ENCODE measurements around the gene FKBP5. TPM values are rescaled to one million over a fixed set of nuclear protein-coding genes. Genes with fewer than 3 reads are reported as not detected.

The FKBP5 gene
- total RNA-seq, 1 experiment from 2014 or later: 33.9 TPM

- Mint-ChIP-seq H3K27ac (no peak overlapping the region), H3K9me3 (peaks cover 4 to 5% of the 10 kb centered on the region in 2 experiments; a peak in 3 of 5 replicates)
- no peak overlapping the region for H4K91ac ChIP-seq (ENCODE audit: insufficient read length, low read depth, low read length)
Observed at GRCh38 chr6:35708585-35708984, 19.9 kb upstream of the FKBP5 start.

More at GRCh38 chr6:35708585-35708984, 19.9 kb upstream of the FKBP5 start:
- no peak overlapping the region for H3K27ac ChIP-seq (ENCODE audit: insufficient read length, low read depth, low read length)
- DNase-seq: no peak
- Mint-ChIP-seq H3K4me3 (no peak overlapping the region), H3K4me1 (peaks cover under 1 to 3% of the 10 kb centered on the region in 2 experiments; a peak in 2 of 4 replicates), H3K36me3 (ENCODE audit: insufficient read depth in 1 of 3, low read depth in 3 of 3) (peaks cover under 1 to 4% (median under 1%) of the 10 kb centered on the region in 3 experiments; a peak in 2 of 7 replicates), H3K27me3 (ENCODE audit: low read depth) (no peaks in the 10 kb centered on the region)
- H3K27me3 ChIP-seq (ENCODE audit: insufficient read depth, low read length): no peaks in the 10 kb centered on the region
- no peaks in the 10 kb centered on the region for H3K4me1 ChIP-seq (ENCODE audit: insufficient read depth, low read length)
- H2AK5ac ChIP-seq (ENCODE audit: insufficient read length, low read length): no peak overlapping the region
- no peaks in the 10 kb centered on the region for H3K79me1 ChIP-seq (ENCODE audit: insufficient read depth, low read depth, low read length, poor library complexity, severe bottlenecking)
- no peak overlapping the region for H2AFZ ChIP-seq (ENCODE audit: low read length)
- H3K56ac ChIP-seq (ENCODE audit: insufficient read length, low read depth, low read length): no peak overlapping the region
- H2BK5ac ChIP-seq (ENCODE audit: insufficient read length, low read length): no peak overlapping the region
- no peak overlapping the region for H2BK12ac ChIP-seq (ENCODE audit: insufficient read length, low read depth, low read length)
- no peak overlapping the region for H2BK15ac ChIP-seq (ENCODE audit: low read depth, low read length)
- no peak overlapping the region for H3K14ac ChIP-seq (ENCODE audit: insufficient read depth, low read length)
- no peak overlapping the region for H3K9ac ChIP-seq (ENCODE audit: extremely low read depth, insufficient read length, low read length)
- no peak overlapping the region for H2BK120ac ChIP-seq (ENCODE audit: low read depth, low read length, poor library complexity, severe bottlenecking)
- no peak overlapping the region for H3K23ac ChIP-seq (ENCODE audit: insufficient read length, low read depth, low read length)
- H3K18ac ChIP-seq (ENCODE audit: insufficient read length, low read depth, low read length): no peak overlapping the region
- no peak for TF ChIP-seq CTCF (conservative IDR thresholded peaks at IDR 0.05)
- H3K23me2 ChIP-seq (ENCODE audit: insufficient read length, low read depth, low read length, poor library complexity, severe bottlenecking): no peaks in the 10 kb centered on the region
- H3T11ph ChIP-seq (ENCODE audit: low read length): no peak overlapping the region
- no peaks in the 10 kb centered on the region for H3K79me2 ChIP-seq (ENCODE audit: insufficient read depth, low read length)
- H4K8ac ChIP-seq (replicated peaks; ENCODE audit: insufficient read length, low read depth, low read length): no peak overlapping the region
- no peak overlapping the region for H2BK20ac ChIP-seq (ENCODE audit: low read depth, low read length, poor library complexity, severe bottlenecking)
- H3K4me2 ChIP-seq (ENCODE audit: insufficient read depth, insufficient read length, low read length): no peak overlapping the region
- H4K20me1 ChIP-seq (ENCODE audit: control insufficient read depth, insufficient read depth, insufficient read length): no peaks in the 10 kb centered on the region
- no peak overlapping the region for H3K4ac ChIP-seq (ENCODE audit: low read depth, low read length)
- H3K9me3 ChIP-seq (ENCODE audit: control insufficient read depth, low read depth, low read length): no peaks in the 10 kb centered on the region
- no peak overlapping the region for H4K5ac ChIP-seq (ENCODE audit: insufficient read length, low read depth, low read length)
